ENCODE data around the gene BICDL2. TPM values are rescaled to one million over a fixed set of nuclear protein-coding genes. Genes with fewer than 3 reads are reported as not detected.
"Not testable (repeated sequence)": the region's sequence is repeated elsewhere in the genome, so short reads cannot be mapped to it uniquely, and the experiment has no call there.

Gene BICDL2
- total and polyA plus RNA-seq, 7 experiments from 2014 or later: 1.0 TPM; not detected in 6

GRCh38 chr16:3070608-3071111 is 33.9 kb upstream of the BICDL2 start:
- H3K9me3 ChIP-seq (ENCODE audit: control insufficient read depth in 2 of 3, low read length in 3 of 3): no peaks in the 10 kb centered on the region
- POLR2A ChIA-PET: interaction anchor here (0.6 to 5.0 kb wide), 11 partner anchors 10 to 95 kb away, joined by 3 to 34 read pairs (median 3); no protein-coding TSS in a partner anchor
- Mint-ChIP-seq H3K4me1 (peaks cover 63 to 82% (median 70%) of the 10 kb centered on the region in 7 donors), H3K4me3 (peak overlapping the region in 4 of 10 donors; percentile 51 to 100 (median 69)), H3K27me3 (no peaks in the 10 kb centered on the region), H3K9me3 (peaks cover 0 to 3% (median 0%) of the 10 kb centered on the region in 11 donors), H3K36me3 (peaks cover 6 to 66% (median 23%) of the 10 kb centered on the region in 5 donors), H3K27ac (peak overlapping the region; percentile 79 to 100 (median 87))
- peak overlapping the region; percentile 54 for H3K27ac ChIP-seq (ENCODE audit: low read depth, low read length)
- H3K4me3 ChIP-seq (ENCODE audit: low read length): no peak overlapping the region
- H3K4me1 ChIP-seq (ENCODE audit: control insufficient read depth in 2 of 2, insufficient read depth in 2 of 2, low read length in 2 of 2): peaks cover 55 to 56% of the 10 kb centered on the region in 2 donors
- DNase-seq: no peak
- intact Hi-C loops (cut with micrococcal nuclease): loop anchor here in 1 of 2 donors (10.0 kb wide), 1 partner anchor 434 kb away; the partner anchor contains the start of gene CLUAP1
- peaks cover 0 to 20% (median 3%) of the 10 kb centered on the region in 3 experiments for H3K36me3 ChIP-seq (ENCODE audit: control insufficient read depth in 2 of 3, insufficient read depth in 3 of 3, low read length in 3 of 3)
- no peak for ATAC-seq
- CTCF ChIA-PET: interaction anchor here (0.6 to 1.9 kb wide), 4 partner anchors 12 to 55 kb away, joined by 3 to 9 read pairs (median 4); no protein-coding TSS in a partner anchor
- H3K27me3 ChIP-seq (ENCODE audit: control insufficient read depth in 2 of 2, insufficient read depth in 2 of 2, low read length in 2 of 2): no peaks in the 10 kb centered on the region

GRCh38 chr16:3069146-3069545 is 32.4 kb upstream of the BICDL2 start:
- ATAC-seq; intact Hi-C loops (cut with micrococcal nuclease); DNase-seq; H3K9me3 ChIP-seq (ENCODE audit: control insufficient read depth in 2 of 3, low read length in 3 of 3); H3K9me3 Mint-ChIP-seq; H3K27me3 Mint-ChIP-seq; H3K27me3 ChIP-seq (ENCODE audit: control insufficient read depth in 2 of 2, insufficient read depth in 2 of 2, low read length in 2 of 2); H3K4me3 ChIP-seq (ENCODE audit: low read length): not testable (repeated sequence)
- Mint-ChIP-seq H3K36me3 (peaks cover 8 to 64% (median 25%) of the 10 kb centered on the region in 5 donors), H3K27ac (peak overlapping the region; percentile 73 to 100 (median 85)), H3K4me1 (peaks cover 53 to 82% (median 67%) of the 10 kb centered on the region in 7 donors), H3K4me3 (peak overlapping the region in 8 of 10 donors; percentile 20 to 100 (median 34))
- Histone ChIP-seq H3K4me1 (ENCODE audit: control insufficient read depth in 2 of 2, insufficient read depth in 2 of 2, low read length in 2 of 2) (peaks cover 50 to 54% of the 10 kb centered on the region in 2 donors), H3K27ac (ENCODE audit: low read depth, low read length) (peak overlapping the region; percentile 24), H3K36me3 (ENCODE audit: control insufficient read depth in 2 of 3, insufficient read depth in 3 of 3, low read length in 3 of 3) (peaks cover 0 to 20% (median 3%) of the 10 kb centered on the region in 3 experiments)
- CTCF ChIA-PET: interaction anchor here (0.7 to 1.9 kb wide), 2 partner anchors 10 to 40 kb away, joined by 5 to 9 read pairs; no protein-coding TSS in a partner anchor
- POLR2A ChIA-PET: interaction anchor here (0.7 to 6.5 kb wide), 4 partner anchors 8 to 61 kb away, joined by 3 to 65 read pairs (median 20); partner anchors contain the start of gene ZSCAN10

- Mint-ChIP-seq H3K27ac (peak overlapping the region; percentile 91 to 100 (median 97)), H3K36me3 (peaks cover 8 to 61% (median 25%) of the 10 kb centered on the region in 5 donors), H3K9me3 (peaks cover 0 to 4% (median 0%) of the 10 kb centered on the region in 11 donors), H3K27me3 (no peaks in the 10 kb centered on the region), H3K4me3 (peak overlapping the region; percentile 95 to 100 (median 99)), H3K4me1 (peaks cover 51 to 80% (median 66%) of the 10 kb centered on the region in 7 donors)
- no peak for DNase-seq
- ChIA-PET CTCF (interaction anchor here (0.7 to 13.9 kb wide), 2 partner anchors 40 to 61 kb away, joined by 5 to 244 read pairs; partner anchors contain the start of gene ZNF213), POLR2A (interaction anchor here (1.8 to 7.3 kb wide), 4 partner anchors 7 to 61 kb away, joined by 5 to 113 read pairs (median 50); partner anchors contain the start of gene ZSCAN10)
- Histone ChIP-seq H3K36me3 (ENCODE audit: control insufficient read depth in 2 of 3, insufficient read depth in 3 of 3, low read length in 3 of 3) (peaks cover 0 to 20% (median 3%) of the 10 kb centered on the region in 3 experiments), H3K27ac (ENCODE audit: low read depth, low read length) (peak overlapping the region; percentile 88), H3K4me1 (ENCODE audit: control insufficient read depth in 2 of 2, insufficient read depth in 2 of 2, low read length in 2 of 2) (peaks cover 44 to 47% of the 10 kb centered on the region in 2 donors), H3K27me3 (ENCODE audit: control insufficient read depth in 2 of 2, insufficient read depth in 2 of 2, low read length in 2 of 2) (no peaks in the 10 kb centered on the region), H3K9me3 (ENCODE audit: control insufficient read depth in 2 of 3, low read length in 3 of 3) (no peaks in the 10 kb centered on the region), H3K4me3 (ENCODE audit: low read length) (peak overlapping the region; percentile 78)
- no peak for ATAC-seq
- intact Hi-C loops (cut with micrococcal nuclease): no loop called here
Measured at GRCh38 chr16:3068487-3068886, 31.7 kb upstream of the BICDL2 start.

- POLR2A ChIA-PET: interaction anchor here (0.7 to 10.4 kb wide), 14 partner anchors 9 to 93 kb away, joined by 3 to 182 read pairs (median 5); partner anchors contain the start of gene ZSCAN10
- CTCF ChIA-PET: interaction anchor here (2.4 to 13.9 kb wide), 3 partner anchors 10 to 64 kb away, joined by 7 to 244 read pairs (median 43); partner anchors contain the start of gene ZNF213
- DNase-seq (no peak), ATAC-seq (no peak)
- Mint-ChIP-seq H3K9me3 (peaks cover 0 to 6% (median 0%) of the 10 kb centered on the region in 11 donors), H3K27me3 (no peaks in the 10 kb centered on the region), H3K36me3 (peaks cover 8 to 65% (median 25%) of the 10 kb centered on the region in 5 donors), H3K4me1 (peaks cover 49 to 75% (median 66%) of the 10 kb centered on the region in 7 donors), H3K27ac (peak overlapping the region; percentile 94 to 100 (median 98)), H3K4me3 (peak overlapping the region; percentile 98 to 100 (median 99))
- Histone ChIP-seq H3K27ac (ENCODE audit: low read depth, low read length) (peak overlapping the region; percentile 88), H3K9me3 (ENCODE audit: control insufficient read depth in 2 of 3, low read length in 3 of 3) (no peaks in the 10 kb centered on the region), H3K4me3 (ENCODE audit: low read length) (peak overlapping the region; percentile 78), H3K4me1 (ENCODE audit: control insufficient read depth in 2 of 2, insufficient read depth in 2 of 2, low read length in 2 of 2) (peaks cover 30 to 36% of the 10 kb centered on the region in 2 donors), H3K36me3 (ENCODE audit: control insufficient read depth in 2 of 3, insufficient read depth in 3 of 3, low read length in 3 of 3) (peaks cover 0 to 20% (median 3%) of the 10 kb centered on the region in 3 experiments), H3K27me3 (ENCODE audit: control insufficient read depth in 2 of 2, insufficient read depth in 2 of 2, low read length in 2 of 2) (no peaks in the 10 kb centered on the region)
- intact Hi-C loops (cut with micrococcal nuclease): no loop called here
Measured at GRCh38 chr16:3066440-3066748, 29.6 kb upstream of the BICDL2 start.

GRCh38 chr16:3065742-3066439 is 29.1 kb upstream of the BICDL2 start:
- peaks cover 8 to 61% (median 25%) of the 10 kb centered on the region in 5 donors for H3K36me3 Mint-ChIP-seq
- no peaks in the 10 kb centered on the region for H3K27me3 Mint-ChIP-seq
- ChIA-PET POLR2A (interaction anchor here (0.7 to 10.4 kb wide), 19 partner anchors 10 to 201 kb away, joined by 3 to 182 read pairs (median 5); partner anchors contain the start of genes ZNF213 and ZSCAN10), CTCF (interaction anchor here (0.7 to 13.9 kb wide), 6 partner anchors 10 to 64 kb away, joined by 3 to 244 read pairs (median 6); partner anchors contain the start of gene ZNF213)
- Histone ChIP-seq H3K36me3 (ENCODE audit: control insufficient read depth in 2 of 3, insufficient read depth in 3 of 3, low read length in 3 of 3) (peaks cover 0 to 20% (median 3%) of the 10 kb centered on the region in 3 experiments), H3K27ac (ENCODE audit: low read depth, low read length) (peak overlapping the region; percentile 88), H3K4me1 (ENCODE audit: control insufficient read depth in 2 of 2, insufficient read depth in 2 of 2, low read length in 2 of 2) (peaks cover 25 to 30% of the 10 kb centered on the region in 2 donors), H3K4me3 (ENCODE audit: low read length) (peak overlapping the region; percentile 78), H3K9me3 (ENCODE audit: control insufficient read depth in 2 of 3, low read length in 3 of 3) (no peaks in the 10 kb centered on the region), H3K27me3 (ENCODE audit: control insufficient read depth in 2 of 2, insufficient read depth in 2 of 2, low read length in 2 of 2) (no peaks in the 10 kb centered on the region)
- peak overlapping the region; percentile 94 to 100 (median 98) for H3K27ac Mint-ChIP-seq
- peak in 2 of 9 donors; percentile 38 to 41 for DNase-seq
- intact Hi-C loops (cut with micrococcal nuclease): loop anchor here (1.0 kb wide), 2 partner anchors 9 to 58 kb away; no protein-coding TSS in a partner anchor
- ATAC-seq: peak; percentile 33
- H3K9me3 Mint-ChIP-seq: peaks cover 0 to 6% (median 0%) of the 10 kb centered on the region in 11 donors
- H3K4me3 Mint-ChIP-seq: peak overlapping the region; percentile 98 to 100 (median 99)
- peaks cover 44 to 70% (median 61%) of the 10 kb centered on the region in 7 donors for H3K4me1 Mint-ChIP-seq
